ENCODE data around the gene KLRK1. TPM values are rescaled to one million over a fixed set of nuclear protein-coding genes. Genes with fewer than 3 reads are reported as not detected.
"Not testable (repeated sequence)": the region's sequence is repeated elsewhere in the genome, so short reads cannot be mapped to it uniquely, and the experiment has no call there.

KLRK1 gene
- polyA plus RNA-seq, 1 donor from 2014 or later = 14.9 TPM

DNA sequence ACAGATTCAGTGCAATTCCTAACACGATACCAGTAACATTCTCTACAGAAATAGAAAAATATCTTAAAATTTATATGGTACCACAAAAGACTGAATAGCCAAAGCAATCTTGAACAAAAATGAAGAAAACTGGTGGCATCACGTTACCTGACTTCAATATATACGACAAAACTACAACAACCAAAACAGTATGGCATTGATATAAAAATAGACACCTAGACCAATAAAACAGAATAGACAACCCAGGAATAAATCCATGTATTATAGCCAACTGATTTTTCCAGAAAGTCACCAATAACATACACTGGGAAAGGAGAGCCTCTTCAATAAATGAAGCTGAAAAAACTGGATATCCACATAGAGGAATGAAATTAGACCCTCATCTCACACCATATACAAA lies 5.7 kb downstream of the KLRK1 start:
- TF ChIP-seq MXI1 (conservative IDR thresholded peaks at IDR 0.05; ENCODE audit: poor library complexity, severe bottlenecking) (no peak), SMC3 (conservative IDR thresholded peaks at IDR 0.05; ENCODE audit: poor library complexity) (no peak), EZH2 (IDR thresholded peaks at IDR 0.05; ENCODE audit: borderline replicate concordance, insufficient read depth, low read length, poor library complexity, severe bottlenecking) (no peak), POLR2AphosphoS5 (IDR thresholded peaks at IDR 0.05) (no peak), TAF1 (IDR thresholded peaks at IDR 0.05; ENCODE audit: low read depth) (no peak), RAD21 (conservative IDR thresholded peaks at IDR 0.05) (no peak), EP300 (conservative IDR thresholded peaks at IDR 0.05; ENCODE audit: poor library complexity, severe bottlenecking) (no peak)
- TF ChIP-seq, protein P1, sequence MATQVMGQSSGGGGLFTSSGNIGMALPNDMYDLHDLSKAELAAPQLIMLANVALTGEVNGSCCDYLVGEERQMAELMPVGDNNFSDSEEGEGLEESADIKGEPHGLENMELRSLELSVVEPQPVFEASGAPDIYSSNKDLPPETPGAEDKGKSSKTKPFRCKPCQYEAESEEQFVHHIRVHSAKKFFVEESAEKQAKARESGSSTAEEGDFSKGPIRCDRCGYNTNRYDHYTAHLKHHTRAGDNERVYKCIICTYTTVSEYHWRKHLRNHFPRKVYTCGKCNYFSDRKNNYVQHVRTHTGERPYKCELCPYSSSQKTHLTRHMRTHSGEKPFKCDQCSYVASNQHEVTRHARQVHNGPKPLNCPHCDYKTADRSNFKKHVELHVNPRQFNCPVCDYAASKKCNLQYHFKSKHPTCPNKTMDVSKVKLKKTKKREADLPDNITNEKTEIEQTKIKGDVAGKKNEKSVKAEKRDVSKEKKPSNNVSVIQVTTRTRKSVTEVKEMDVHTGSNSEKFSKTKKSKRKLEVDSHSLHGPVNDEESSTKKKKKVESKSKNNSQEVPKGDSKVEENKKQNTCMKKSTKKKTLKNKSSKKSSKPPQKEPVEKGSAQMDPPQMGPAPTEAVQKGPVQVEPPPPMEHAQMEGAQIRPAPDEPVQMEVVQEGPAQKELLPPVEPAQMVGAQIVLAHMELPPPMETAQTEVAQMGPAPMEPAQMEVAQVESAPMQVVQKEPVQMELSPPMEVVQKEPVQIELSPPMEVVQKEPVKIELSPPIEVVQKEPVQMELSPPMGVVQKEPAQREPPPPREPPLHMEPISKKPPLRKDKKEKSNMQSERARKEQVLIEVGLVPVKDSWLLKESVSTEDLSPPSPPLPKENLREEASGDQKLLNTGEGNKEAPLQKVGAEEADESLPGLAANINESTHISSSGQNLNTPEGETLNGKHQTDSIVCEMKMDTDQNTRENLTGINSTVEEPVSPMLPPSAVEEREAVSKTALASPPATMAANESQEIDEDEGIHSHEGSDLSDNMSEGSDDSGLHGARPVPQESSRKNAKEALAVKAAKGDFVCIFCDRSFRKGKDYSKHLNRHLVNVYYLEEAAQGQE (IDR thresholded peaks at IDR 0.05; ENCODE audit: borderline replicate concordance) = no peak
- TF ChIP-seq, protein P2, sequence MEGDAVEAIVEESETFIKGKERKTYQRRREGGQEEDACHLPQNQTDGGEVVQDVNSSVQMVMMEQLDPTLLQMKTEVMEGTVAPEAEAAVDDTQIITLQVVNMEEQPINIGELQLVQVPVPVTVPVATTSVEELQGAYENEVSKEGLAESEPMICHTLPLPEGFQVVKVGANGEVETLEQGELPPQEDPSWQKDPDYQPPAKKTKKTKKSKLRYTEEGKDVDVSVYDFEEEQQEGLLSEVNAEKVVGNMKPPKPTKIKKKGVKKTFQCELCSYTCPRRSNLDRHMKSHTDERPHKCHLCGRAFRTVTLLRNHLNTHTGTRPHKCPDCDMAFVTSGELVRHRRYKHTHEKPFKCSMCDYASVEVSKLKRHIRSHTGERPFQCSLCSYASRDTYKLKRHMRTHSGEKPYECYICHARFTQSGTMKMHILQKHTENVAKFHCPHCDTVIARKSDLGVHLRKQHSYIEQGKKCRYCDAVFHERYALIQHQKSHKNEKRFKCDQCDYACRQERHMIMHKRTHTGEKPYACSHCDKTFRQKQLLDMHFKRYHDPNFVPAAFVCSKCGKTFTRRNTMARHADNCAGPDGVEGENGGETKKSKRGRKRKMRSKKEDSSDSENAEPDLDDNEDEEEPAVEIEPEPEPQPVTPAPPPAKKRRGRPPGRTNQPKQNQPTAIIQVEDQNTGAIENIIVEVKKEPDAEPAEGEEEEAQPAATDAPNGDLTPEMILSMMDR (IDR thresholded peaks at IDR 0.05; ENCODE audit: poor library complexity, severe bottlenecking) = no peak
- Histone ChIP-seq H3K4me3 (ENCODE audit: low read length) (no peak overlapping the region), H3K9ac (ENCODE audit: low read length) (no peak overlapping the region), H4K20me1 (ENCODE audit: insufficient read depth) (no peaks in the 10 kb centered on the region), H3K9me3 (ENCODE audit: low read length) (no peaks in the 10 kb centered on the region), H2AFZ (ENCODE audit: low read depth, low read length) (no peak overlapping the region), H3K4me2 (ENCODE audit: low read length) (no peak overlapping the region), H3K36me3 (ENCODE audit: insufficient read depth, low read length) (no peaks in the 10 kb centered on the region), H3K27me3 (ENCODE audit: insufficient read depth, low read depth, low read length) (no peaks in the 10 kb centered on the region), H3K27ac (ENCODE audit: low read length) (no peak overlapping the region), H3F3A (ENCODE audit: insufficient read depth, low read length, poor library complexity, severe bottlenecking) (no peaks in the 10 kb centered on the region), H3K9me2 (ENCODE audit: insufficient read depth, low read length) (no peaks in the 10 kb centered on the region), H3K79me2 (replicated peaks; ENCODE audit: insufficient read depth, low read length) (no peaks in the 10 kb centered on the region)

DNA sequence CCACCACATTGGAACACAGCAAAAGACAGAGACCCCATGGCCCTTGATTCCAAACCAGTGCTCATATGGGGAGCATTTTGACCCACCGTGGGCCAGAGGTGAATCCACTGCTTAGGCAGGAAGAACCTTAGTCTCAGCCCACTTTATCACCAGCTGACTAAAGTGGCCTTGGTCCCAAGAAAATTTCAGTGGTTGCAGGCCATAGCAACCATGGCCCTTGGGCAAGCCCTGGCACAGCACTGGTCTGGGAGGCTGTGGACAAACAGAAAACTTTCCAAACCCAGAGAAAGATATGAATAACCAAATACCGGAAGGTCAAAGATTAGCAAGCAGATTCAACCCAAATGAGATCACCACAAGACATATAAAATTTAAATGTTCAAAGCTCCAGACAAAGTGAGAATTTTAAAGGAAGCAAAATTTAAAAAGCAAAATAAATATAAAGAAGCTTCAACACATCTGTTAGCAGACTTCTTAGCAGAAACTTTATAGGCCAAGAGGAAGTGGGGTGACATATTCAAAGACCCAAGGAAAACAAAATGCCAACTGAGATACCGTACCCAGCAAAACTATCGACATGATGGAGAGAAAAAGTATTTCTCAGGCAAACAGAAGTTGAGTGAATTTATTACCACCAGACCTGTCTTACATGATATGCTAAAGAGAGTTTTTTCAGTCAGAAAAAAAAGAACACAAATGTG lies 7.8 kb downstream of the KLRK1 start:
- Histone ChIP-seq H3K4me2 (ENCODE audit: low read length) (no peak overlapping the region), H3K79me2 (replicated peaks; ENCODE audit: insufficient read depth, low read length) (no peaks in the 10 kb centered on the region), H3K9me3 (ENCODE audit: low read length) (no peaks in the 10 kb centered on the region), H3K9ac (ENCODE audit: low read length) (no peak overlapping the region), H3K27ac (ENCODE audit: low read length) (no peak overlapping the region), H2AFZ (ENCODE audit: low read depth, low read length) (no peak overlapping the region), H3K27me3 (ENCODE audit: insufficient read depth, low read depth, low read length) (no peaks in the 10 kb centered on the region), H3K9me2 (ENCODE audit: insufficient read depth, low read length) (no peaks in the 10 kb centered on the region), H3K4me3 (ENCODE audit: low read length) (no peak overlapping the region), H4K20me1 (ENCODE audit: insufficient read depth) (no peaks in the 10 kb centered on the region), H3K36me3 (ENCODE audit: insufficient read depth, low read length) (no peaks in the 10 kb centered on the region), H3F3A (ENCODE audit: insufficient read depth, low read length, poor library complexity, severe bottlenecking) (no peaks in the 10 kb centered on the region)
- no peak for TF ChIP-seq POLR2AphosphoS5 (IDR thresholded peaks at IDR 0.05)

DNA sequence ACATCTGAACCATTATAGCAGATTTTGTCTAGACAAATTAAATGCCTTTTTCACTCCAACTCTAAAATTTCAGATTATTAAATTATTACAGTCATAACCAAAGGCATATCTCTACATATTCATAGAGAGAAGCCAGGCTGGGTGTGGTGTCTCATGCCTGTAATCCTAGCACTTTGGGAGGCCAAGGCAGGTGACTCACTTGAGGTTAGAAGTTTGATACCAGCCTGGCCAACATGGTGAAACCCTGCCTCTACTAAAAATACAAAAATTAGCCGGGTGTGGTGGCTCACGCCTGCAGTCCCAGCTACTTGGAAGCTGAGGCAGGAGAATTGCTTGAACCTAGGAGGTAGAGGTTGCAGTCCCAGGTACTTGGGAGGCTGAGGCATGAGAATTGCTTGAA lies 11.1 kb downstream of the KLRK1 start:
- not testable (repeated sequence) for H4K20me1 ChIP-seq (ENCODE audit: insufficient read depth); H3K4me3 ChIP-seq (ENCODE audit: low read length); H3K79me2 ChIP-seq (replicated peaks; ENCODE audit: insufficient read depth, low read length); H3K36me3 ChIP-seq (ENCODE audit: insufficient read depth, low read length); H3K27me3 ChIP-seq (ENCODE audit: insufficient read depth, low read depth, low read length); H3K9me2 ChIP-seq (ENCODE audit: insufficient read depth, low read length); H3K4me2 ChIP-seq (ENCODE audit: low read length); H3K9me3 ChIP-seq (ENCODE audit: low read length); H2AFZ ChIP-seq (ENCODE audit: low read depth, low read length); H3K9ac ChIP-seq (ENCODE audit: low read length); H3K27ac ChIP-seq (ENCODE audit: low read length); H3F3A ChIP-seq (ENCODE audit: insufficient read depth, low read length, poor library complexity, severe bottlenecking)

All from neural cell (in vitro differentiated cells).